NCI-H1694 (cell line): ENCODE results near the gene DNASE1L1.

Experiments
- DNase-seq: peaks from one replicate; lab custom pipeline; 2025; lab: John Stamatoyannopoulos, UW

Gene DNASE1L1

DNA sequence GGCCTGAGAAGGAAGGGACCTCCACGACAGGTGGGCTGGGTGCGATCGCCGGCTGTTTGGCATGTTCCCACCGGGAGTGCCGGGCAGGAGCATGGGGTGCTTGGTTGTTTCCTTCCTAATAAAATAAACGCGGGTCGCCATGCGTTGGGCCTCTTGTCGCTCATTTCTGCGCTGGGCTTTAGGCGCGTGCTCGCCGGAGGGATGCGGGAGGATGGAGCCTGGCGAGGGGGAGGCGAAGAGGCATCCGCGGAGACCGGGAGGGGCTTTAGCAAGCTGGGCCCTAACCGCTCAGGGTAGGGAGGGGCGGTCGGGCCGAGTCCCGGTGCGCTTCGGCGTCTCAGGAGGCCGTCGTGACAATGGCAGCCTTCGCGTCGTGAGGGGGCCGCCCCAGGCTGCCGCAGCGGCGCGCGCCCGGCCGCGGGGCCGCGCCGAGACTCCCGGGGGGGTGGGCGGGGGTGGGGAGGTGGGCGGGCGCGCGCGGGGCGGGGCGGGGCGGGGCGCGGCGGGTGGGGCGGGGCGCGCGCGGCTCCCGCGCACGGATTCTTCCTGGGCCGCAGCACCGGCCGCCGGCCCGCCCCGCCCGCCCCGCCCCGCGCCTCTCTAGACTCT, 27.4 kb upstream of the DNASE1L1 start:
- DNase-seq: no peak

DNA sequence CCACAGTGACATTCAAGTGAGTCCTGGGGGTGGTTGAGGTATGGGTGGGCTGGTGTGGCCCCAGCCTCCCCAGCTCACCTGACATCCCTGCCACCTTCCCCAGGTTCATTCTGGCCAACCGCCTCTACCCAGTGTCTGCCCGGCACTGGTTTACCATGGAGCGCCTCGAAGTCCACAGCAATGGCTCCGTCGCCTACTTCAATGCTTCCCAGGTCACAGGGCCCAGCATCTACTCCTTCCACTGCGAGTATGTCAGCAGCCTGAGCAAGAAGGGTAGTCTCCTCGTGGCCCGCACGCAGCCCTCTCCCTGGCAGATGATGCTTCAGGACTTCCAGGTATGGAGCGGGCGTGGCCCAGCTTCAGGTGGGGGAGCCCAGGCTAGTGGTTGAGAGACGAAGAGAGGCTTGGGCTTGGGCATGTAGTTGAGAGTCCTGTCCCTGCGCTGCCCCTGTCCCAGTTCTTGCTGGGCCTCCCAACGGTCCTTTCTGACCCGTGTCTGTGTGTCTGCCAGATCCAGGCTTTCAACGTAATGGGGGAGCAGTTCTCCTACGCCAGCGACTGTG, 26.2 kb upstream of the DNASE1L1 start:
- no peak for DNase-seq

DNA sequence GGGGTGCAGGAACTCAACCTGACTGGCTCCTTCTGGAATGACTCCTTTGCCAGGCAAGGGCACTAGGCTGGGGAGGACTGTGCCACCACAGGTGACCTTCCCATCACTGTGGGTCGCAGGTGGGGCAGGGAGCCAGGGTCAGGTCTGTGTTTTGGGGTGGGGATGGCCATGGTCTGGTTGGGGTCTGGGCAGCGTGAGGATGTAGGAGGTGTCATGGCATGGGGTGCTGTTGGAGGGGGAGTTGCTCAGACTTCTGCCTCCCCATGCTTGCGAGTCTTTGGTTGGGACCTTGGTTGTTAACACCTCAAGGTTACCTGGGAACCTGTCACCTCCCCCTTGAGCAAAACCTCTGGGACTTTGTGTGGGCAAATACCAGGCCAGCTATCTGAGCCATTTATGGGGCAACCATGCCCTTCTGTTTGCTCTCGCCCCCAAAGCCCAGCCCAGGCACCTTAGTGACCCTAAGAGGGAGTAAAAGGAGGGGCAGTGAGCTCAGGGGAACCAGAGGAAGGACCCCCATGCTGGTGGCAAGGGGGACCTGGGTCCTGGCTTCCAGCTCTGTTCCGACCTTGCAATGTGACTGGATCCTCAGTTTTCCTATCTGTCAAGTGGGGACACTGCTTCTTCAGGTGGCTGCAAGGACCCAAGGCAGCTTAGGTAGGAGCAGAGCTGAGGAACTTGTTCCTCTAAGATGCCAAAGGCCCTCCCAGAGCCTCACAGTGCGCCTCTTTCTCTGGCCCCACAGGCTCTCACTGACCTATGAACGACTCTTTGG, 25.5 kb upstream of the DNASE1L1 start:
- DNase-seq: no peak

DNA sequence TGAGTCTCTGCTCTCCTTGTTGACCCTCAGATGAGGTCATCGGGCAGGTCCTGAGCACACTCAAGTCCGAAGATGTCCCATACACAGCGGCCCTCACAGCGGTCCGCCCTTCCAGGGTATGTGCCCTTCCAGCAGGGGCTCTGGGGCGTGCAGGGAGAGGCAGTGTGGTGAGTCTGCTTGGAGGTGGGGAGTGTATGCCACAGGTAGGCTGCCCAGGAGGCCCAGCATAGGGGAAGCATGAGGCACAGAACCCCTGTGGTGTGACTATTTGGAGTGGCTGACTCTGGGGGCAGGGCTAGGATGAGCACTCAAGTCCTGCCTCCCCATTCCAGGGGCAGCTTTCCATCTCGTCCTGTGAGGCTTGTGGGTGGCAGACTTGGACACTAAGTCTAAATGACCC, 24.6 kb upstream of the DNASE1L1 start:
- no peak for DNase-seq

DNA sequence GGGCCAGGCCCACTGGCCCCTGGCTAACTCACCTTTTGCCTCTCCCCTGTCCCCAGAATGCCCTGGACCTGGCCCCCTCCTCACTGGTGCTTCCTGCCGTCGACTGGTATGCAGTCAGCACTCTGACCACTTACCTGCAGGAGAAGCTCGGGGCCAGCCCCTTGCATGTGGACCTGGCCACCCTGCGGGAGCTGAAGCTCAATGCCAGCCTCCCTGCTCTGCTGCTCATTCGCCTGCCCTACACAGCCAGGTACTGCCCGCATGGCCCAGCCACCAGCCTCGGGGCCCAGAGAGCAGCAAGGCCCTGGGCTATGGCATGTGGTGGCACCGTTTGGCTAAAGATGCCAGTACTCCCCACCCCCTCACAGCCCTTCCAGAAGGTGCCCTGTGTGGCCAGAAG, 23.2 kb upstream of the DNASE1L1 start:
- no peak for DNase-seq

DNA sequence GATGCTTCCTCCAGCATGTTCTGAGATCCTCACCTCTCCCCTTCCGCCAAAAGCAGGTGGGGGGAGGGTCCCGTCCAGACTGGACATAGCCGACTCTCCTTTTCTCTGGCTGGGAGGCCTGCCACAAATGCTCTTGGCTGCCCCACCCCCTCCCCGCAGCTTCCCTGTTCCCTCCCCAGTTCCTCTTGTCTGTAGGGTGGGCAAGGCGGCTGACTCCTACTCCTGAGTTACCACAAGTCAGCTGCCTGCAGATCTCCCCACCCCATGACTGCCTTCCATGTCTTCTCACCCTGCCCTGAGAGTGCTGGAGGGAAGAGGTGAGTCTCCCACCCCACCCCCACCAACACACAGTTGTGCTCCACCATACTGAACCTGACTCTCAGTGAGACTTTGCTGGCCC, 22.3 kb upstream of the DNASE1L1 start:
- no peak for DNase-seq

DNA sequence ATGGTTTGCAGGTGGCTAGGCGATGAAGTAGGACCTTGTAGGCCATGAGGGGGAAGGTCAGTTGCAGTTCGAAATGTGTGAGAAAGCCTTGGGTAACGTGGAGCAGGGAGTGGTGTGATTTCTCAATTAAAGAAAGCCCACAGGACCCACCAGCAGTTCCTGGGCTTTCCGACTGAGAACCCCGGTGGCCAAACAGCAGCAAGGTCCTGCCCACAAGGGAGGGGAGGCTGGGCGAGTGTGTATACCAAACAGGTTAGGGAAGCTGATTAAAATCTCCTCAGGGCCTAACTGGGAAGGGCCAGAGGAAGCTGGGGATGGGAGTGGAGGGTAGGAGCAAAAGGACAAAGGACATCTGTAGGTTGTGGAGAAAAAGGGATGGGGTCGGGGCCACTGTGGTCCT, 21.9 kb upstream of the DNASE1L1 start:
- DNase-seq: no peak

DNA sequence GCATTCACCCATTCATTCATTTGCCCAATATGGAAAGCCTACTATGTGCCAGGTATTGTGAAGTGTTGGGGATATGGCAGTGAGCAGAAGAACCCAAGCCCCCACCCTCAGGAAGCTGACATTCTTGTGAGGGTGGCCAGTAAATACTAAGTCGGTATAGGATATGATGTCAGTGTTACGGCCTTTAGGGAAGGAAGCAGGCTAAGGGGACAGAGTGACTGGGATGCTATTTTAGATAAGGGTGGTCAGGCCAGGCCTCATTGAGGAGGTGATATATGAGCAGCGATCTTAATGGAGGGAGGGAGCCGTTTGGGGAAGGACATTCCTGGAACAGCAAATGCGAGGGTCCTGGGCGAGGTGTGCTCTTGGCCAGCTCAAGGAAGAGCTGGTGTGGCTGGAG, 21.4 kb upstream of the DNASE1L1 start:
- no peak for DNase-seq

DNA sequence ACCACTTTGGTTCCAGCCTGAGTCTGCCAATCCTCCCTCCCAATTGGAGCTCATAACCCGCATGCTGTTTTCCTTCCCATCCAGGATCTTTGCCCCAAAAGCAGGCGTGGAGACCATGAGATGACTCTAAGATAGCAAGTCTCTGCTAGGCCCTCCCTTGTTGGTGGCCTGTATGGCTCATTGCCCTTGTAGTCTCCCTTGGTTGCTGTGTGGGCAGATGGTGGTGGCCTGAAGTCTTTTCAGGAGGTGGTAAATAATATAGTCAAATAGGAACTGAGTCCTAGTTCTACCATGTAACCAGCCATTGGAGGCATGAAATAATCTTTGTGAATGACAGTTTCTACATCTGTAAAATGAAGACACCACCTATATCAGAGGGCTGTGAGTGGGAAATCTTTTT, 20.7 kb upstream of the DNASE1L1 start:
- DNase-seq: no peak

DNA sequence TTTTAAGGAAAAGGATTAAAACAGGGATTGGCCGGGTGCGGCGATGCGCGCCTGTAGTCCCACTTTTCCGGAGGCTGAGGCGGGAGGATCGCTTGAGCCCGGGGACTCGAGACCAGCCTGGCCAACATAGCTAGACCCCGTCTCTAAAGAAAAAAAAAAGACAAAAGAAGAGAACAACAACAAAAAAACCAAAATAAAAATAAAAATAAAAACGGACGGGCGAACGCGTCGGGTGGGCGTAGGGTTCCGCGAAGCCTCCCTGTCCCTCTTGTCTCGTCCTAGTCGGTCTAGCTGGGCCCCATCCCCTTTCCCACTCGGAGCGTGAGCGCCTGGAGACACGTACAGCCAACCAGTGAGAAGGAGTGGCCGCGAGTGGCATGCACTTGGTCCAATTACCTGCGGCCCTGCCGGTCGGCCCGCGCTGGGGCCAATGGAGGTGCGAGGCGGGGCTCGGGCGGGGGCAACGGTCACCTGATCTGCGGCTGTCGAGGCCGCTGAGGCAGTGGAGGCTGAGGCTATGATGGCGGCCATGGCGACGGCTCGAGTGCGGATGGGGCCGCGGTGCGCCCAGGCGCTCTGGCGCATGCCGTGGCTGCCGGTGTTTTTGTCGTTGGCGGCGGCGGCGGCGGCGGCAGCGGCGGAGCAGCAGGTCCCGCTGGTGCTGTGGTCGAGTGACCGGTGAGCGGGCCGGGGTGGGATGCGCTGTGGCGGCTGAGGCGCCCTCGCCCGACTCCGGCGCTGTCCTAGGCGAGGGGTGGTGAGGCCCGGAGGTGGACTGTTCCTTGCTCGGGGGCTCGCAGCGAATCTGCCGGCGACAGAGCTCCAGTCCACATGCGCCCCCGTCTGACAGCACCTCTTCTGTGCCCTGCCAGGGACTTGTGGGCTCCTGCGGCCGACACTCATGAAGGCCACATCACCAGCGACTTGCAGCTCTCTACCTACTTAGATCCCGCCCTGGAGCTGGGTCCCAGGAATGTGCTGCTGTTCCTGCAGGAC, 19.4 kb upstream of the DNASE1L1 start, which contains the start of gene ATP6AP1:
Gene ATP6AP1 (plus strand): TSS at position 502 of the 996 bp plus-strand sequence. CDS start 16 bp downstream, at position 518.
- DNase-seq: peak; percentile 91

DNA sequence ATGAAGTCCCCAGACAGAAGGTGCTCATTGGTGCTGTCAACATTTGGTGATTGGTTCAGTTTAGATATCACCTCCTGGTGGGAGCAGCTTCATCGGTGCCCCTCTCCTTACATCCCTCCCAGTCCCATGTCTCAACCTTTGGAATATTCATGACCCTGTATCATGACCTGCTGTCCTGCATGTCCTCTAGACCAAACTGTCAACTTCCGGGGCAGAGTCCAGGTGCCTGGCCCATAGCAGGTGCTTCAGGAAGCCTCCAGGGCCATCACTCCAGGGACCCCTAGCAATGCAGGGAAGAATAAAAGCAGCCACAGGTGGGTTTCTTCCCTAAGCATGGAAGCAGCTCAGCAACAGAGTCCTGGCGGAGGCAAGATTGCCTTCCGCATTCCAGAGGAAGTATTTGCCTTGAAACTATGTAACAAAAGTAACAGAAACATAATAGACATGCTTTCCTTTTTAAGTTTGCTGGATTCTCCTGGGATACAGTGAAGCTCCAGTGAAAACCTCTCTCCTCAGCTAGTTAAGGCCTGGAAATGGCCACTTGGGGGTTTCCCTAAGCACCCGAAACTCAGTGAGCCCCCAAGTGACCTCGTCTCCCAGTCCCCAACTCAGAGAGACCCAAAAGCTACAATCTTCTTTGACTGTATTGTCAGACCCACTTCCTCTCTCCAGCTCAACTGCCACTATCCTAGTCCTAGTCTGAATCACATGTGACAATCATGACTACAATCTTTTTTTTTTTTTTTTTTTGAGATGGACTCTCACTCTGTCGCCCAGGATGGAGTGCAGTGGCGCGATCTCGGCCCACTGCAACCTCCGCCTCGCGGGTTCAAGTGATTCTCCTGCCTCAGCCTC, 18.1 kb upstream of the DNASE1L1 start:
- no peak for DNase-seq

DNA sequence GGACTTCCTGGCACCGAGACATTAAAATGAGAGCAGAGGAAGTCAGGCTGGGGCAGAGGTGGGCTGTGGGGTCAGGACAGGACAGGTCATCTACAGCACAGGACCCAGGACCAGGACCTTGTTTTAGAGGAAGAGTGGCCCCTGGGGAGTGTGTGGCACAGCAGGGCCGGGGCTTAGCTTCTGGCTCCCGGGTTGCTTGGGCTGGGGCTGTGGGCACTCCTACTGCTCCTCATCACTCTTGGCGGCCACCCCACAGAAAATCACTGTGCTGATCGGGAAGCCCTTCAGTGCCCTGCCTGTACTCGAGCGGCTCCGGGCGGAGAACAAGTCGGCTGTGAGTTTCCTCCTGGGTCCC, 11.3 kb upstream of the DNASE1L1 start:
- no peak for DNase-seq

DNA sequence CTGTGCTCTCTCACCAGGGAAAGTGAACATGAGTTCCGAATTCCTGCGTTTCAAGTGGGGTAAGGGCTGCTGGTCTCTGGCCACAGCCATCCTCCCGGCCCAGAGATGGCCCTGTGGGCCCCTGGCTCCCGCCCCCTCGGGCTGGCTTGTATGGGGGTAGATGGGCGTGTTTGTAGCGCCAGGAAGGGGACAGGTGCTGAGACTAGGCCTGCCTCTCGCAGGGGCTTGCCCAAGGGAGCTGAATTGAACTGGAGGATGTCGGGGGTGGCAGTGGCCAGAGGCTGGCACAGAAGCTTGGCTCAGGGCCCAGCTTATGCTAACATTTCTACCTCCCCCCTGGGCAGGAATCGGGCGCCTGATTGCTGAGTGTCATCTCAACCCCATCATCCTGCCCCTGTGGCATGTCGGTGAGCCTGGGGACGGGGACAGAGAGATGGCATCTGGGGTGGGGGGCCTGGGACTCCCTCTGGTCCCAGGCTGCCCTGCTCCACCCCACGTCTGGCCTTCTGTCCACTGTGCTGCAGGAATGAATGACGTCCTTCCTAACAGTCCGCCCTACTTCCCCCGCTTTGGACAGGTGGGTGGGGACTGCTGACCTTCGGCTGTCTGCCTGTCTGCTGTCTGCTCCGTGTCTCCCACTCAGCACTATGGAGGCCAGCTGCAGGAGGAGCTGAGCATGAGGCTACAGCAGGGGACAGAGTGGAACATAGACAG, 10.8 kb upstream of the DNASE1L1 start:
- DNase-seq: peak; percentile 33

DNA sequence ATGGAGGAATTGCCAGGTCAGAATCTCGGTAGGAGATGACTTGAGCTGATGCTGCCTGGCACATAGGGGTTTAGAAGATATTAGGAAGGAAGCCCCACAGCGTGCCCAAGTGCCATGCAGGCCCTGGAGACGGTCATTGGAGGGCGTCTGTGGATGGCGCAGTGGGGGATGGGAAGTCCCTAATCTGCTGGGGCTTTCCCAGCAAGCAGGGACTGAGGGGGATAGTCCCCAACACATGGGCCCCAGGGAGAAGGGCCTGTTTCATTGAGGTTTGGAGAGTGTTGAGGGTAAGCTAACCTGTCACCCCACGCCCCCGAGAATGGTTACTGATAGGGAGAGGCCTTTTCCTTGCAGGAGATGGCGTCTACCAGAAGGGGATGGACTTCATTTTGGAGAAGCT, 10.1 kb upstream of the DNASE1L1 start:
- DNase-seq: no peak

DNA sequence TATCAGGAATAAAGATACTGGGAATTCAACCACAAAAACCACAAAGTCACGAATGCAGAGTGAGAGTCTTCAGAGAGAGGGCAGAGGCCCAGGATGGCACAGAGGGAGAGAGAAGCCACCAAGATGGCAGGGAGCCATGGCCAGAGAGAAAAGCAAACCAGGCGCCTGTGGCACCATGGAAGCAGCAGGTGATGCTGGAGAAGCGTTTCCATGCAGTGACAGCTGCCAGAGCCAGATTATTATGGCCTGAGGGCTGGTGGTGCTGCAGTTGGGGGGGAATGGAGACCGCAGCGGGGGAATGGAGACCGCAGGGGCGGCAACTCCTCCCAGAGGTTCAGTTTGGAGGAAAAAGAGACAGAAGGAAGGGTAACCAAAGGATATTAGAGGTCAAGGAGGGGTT, 8.1 kb upstream of the DNASE1L1 start:
- peak; percentile 64 for DNase-seq

DNA sequence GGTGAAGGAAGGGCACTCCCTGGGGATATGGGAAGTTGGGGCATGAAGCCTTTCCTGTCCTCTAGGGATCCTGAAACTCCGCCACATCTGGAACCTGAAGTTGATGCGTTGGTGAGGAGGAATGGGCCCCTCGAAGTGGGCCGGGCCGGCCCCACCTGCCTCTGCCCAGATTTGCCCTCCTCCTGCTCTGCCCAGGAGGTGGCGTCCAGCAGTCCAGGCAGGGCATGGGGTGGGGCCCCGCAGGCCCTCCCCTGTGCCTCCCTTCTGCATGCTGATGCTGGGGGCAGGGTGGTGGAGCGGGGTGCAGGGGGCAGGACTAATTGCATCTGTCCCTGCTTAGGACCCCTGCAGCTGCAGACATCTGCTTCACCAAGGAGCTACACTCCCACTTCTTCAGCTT, 4.1 kb upstream of the DNASE1L1 start:
- no peak for DNase-seq

DNA sequence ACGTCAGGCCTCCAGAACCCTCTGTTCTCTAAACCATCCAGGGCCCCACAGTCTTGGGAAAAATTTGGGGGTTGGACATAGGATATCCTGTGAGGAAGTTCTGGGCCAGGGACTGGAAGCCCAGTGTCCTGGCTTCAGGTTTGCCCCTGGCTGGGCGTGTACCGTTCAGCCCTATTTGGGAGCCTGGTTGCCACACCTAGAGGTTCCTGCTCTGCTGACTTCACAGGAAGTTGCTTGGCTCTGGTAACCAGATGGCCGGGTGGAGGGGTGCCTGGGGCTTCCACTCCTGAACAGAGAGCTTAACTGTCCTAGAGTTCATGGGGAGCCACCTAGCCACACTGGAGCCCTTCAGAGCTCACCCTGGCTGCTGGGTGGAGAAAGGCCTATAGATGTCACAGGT, 3.4 kb upstream of the DNASE1L1 start:
- DNase-seq: no peak

DNA sequence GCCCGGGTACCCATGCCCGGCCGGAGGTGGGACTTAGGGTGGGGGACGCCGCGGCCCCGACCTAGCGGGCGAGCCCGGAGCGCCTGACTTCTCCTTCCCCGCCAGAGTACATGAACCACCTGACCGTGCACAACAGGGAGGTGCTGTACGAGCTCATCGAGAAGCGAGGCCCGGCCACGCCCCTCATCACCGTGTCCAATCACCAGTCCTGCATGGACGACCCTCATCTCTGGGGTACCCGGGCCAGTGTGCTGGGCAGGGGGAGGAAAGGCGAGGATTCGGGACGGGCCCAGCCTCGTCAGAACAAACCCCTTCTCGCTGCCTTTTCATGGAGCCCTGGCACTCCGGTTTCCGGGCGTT, 2.9 kb upstream of the DNASE1L1 start:
- DNase-seq: peak; percentile 32

DNA sequence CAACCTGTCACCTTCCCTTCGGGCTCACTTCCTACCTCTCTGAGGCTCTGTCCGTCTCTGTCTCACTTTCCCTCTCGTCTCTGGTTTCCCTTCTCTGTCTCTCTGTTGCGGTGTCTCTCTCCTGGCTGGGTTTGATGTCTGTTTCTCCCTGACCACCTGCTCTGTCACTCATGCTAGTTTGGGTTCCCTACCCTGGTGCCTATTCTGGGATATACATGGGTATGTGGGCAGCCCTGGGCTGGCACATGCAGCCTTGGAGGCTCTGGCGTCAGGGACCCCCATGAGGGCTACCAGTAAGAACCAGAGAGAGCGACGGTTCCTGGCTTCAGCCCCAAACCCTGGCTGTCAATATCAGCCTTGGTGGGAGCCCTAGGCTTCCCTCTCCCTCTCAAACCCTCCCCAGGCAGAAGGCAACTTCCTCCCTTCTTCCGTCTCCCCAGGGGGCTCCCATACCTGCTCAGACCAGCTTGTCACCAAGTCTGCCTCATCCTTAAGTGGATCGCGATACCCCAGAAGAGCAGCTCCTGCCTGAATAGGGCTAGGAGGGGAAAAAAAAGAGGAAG, 314 bp downstream of the DNASE1L1 start:
- no peak for DNase-seq

DNA sequence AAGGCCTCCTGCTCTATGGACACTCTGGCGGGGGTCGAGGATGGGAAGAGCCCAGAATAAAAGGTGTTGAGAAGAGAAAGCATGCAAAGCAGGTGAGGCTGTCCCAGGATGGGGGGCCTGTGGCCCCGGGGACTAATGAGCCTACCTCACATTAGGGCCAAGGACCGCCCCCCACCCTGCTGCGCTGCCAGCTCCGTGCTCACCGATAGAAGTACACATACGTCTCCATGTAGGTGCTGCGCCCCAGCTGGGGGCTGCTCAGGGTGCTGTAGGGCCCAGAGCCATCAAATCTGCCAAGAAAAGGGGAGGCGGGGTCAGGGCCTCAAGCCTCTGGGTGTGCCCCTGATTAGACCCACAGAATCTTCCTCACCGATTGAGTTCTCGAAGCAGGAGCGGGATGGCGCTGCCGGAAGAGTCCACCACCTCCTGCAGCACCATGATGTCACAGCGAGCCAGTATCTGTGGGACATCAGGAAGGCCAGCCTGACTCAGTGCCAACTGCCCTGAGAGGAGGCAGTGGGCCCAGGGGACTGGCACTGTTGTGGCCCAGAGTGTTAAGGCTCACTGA, 4.3 kb downstream of the DNASE1L1 start:
- no peak for DNase-seq
